Gastrocnemius medialis (tissue), 4 donors: ENCODE measurements around the gene CFAP57. TPM values are rescaled to one million over a fixed set of nuclear protein-coding genes. Genes with fewer than 3 reads are reported as not detected.

Experiments used
- ATAC-seq, 2 donors: fragments of 150-250 bp; one replicate each; pipeline ENCODE4 v1.9.1; 2016
- DNase-seq, 2 donors: peaks; one replicate each; pipeline ENCODE4 v3.0.0-alpha.2; 2019
- H3K27ac ChIP-seq, 4 donors: fragments of 200-600 bp; sonication (generic); 1 replicate in 1 of 4; 2 replicates in 3 of 4; pipeline ENCODE4 v1.5.1; 2016 to 2018; ENCODE audit warnings: mild to moderate bottlenecking in 2 of 4, moderate library complexity in 1 of 4
- H3K27me3 ChIP-seq, 3 donors: fragments of 200-600 bp; sonication (generic) in 2 of 3; 1 replicate in 1 of 3; 2 replicates in 2 of 3; pipeline versions ENCODE4 v1.5.1 to v1.6.0; 2016 to 2019; ENCODE audit warnings: mild to moderate bottlenecking in 1 of 3, moderate library complexity in 1 of 3
- H3K36me3 ChIP-seq, 2 donors: fragments of 200-600 bp; sonication (generic) in 1 of 2; one replicate each; pipeline ENCODE4 v1.5.1; 2017 to 2018
- H3K4me1 ChIP-seq, 2 donors: fragments of 200-600 bp; sonication (generic) in 1 of 2; one replicate each; pipeline ENCODE4 v1.5.1; 2016 to 2017; ENCODE audit warnings: mild to moderate bottlenecking in 2 of 2
- H3K4me3 ChIP-seq, 4 donors: fragments of 200-600 bp; sonication (generic) in 3 of 4; 1 replicate in 1 of 4; 2 replicates in 3 of 4; pipeline ENCODE4 v1.5.1; 2016 to 2019; ENCODE audit warnings: mild to moderate bottlenecking in 2 of 4
- H3K9me3 ChIP-seq, 3 donors: fragments of 200-600 bp; sonication (generic) in 2 of 3; 1 replicate in 1 of 3; 2 replicates in 2 of 3; pipeline ENCODE4 v1.5.1; 2016 to 2019
- POLR2A ChIP-seq, 2 donors: fragments of 450-650 bp; IDR thresholded peaks; one replicate each; pipeline ENCODE4 v1.6.1; 2017; ENCODE audit warnings: antibody characterized with exemption in 2 of 2, mild to moderate bottlenecking in 2 of 2, moderate library complexity in 2 of 2
- in situ Hi-C, 4 donors: fragments of 200-750 bp; cut with MboI; loops; one replicate each; pipeline versions ENCODE4 v1.15.0 to v1.8.0; 2017; ENCODE audit warnings: low sequenced_read_pairs in 4 of 4
- intact Hi-C: fragments of 100-400 bp; cut with DNase I; formaldehyde crosslinking; loops from one replicate; pipeline ENCODE4 v1.15.1; 2023; ENCODE audit warnings: low total_unique reads
- total RNA-seq, 4 donors: library from RNA; depleted of rRNA; stranded (reverse); fragments of >200 nt; gene quantifications; one replicate each; pipeline versions ENCODE4 v1.1.0 to v1.2.3, GENCODE V29; 2016
- TF ChIP-seq, protein P1 (sequence below), 5 experiments: fragments of 450-650 bp in 3 of 5; fragments of 200-600 bp in 2 of 5; sonication (generic) in 2 of 5; IDR thresholded peaks in 4 of 5; conservative IDR thresholded peaks in 1 of 5; 1 replicate in 4 of 5; 2 replicates in 1 of 5; pipeline ENCODE4 v1.5.1; 2016 to 2019; ENCODE audit warnings: antibody characterized with exemption in 5 of 5, mild to moderate bottlenecking in 3 of 5, moderate library complexity in 3 of 5

The CFAP57 gene
- total RNA-seq, 4 donors from 2014 or later: 0.10 to 0.13 TPM; not detected in 2

DNA sequence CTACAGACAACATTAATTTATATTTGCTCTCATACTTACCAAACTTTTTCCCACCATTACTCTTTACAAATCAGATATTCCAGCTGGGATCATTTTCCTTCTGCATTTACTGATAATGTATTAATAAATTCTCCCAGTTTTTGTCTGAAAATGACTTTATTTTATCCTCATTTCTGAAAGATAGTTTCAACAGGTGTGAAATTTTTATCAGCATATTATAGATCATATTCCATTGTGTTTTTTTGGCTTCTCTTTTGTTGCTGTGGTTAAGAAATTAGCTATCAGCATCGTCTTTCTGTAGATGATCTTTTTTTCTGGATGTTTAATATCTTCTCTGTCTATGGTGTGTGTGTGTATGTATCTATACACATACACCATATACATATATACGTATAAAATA lies 2.7 kb downstream of the CFAP57 start:
- Histone ChIP-seq H3K9me3 (no peaks in the 10 kb centered on the region), H3K4me1 (peaks cover 14% of the 10 kb centered on the region in 2 donors), H3K4me3 (no peak overlapping the region), H3K27ac (no peak overlapping the region), H3K36me3 (peaks cover 0 to 8% of the 10 kb centered on the region in 2 donors), H3K27me3 (peaks cover 0 to 11% (median 0%) of the 10 kb centered on the region in 3 donors)
- intact Hi-C loops: loop anchor here (5.0 to 10.0 kb wide), 5 partner anchors 192 to 718 kb away; partner anchors contain the start of genes C1orf50, ELOVL1, KDM4A and P3H1
- no peak for TF ChIP-seq POLR2A (IDR thresholded peaks at IDR 0.05)
- TF ChIP-seq, protein P1, sequence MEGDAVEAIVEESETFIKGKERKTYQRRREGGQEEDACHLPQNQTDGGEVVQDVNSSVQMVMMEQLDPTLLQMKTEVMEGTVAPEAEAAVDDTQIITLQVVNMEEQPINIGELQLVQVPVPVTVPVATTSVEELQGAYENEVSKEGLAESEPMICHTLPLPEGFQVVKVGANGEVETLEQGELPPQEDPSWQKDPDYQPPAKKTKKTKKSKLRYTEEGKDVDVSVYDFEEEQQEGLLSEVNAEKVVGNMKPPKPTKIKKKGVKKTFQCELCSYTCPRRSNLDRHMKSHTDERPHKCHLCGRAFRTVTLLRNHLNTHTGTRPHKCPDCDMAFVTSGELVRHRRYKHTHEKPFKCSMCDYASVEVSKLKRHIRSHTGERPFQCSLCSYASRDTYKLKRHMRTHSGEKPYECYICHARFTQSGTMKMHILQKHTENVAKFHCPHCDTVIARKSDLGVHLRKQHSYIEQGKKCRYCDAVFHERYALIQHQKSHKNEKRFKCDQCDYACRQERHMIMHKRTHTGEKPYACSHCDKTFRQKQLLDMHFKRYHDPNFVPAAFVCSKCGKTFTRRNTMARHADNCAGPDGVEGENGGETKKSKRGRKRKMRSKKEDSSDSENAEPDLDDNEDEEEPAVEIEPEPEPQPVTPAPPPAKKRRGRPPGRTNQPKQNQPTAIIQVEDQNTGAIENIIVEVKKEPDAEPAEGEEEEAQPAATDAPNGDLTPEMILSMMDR (IDR thresholded peaks at IDR 0.05 in 4 of 5, conservative IDR thresholded peaks at IDR 0.05 in 1 of 5): no peak
- DNase-seq: no peak
- in situ Hi-C loops: no loop called here
- ATAC-seq: no peak

DNA sequence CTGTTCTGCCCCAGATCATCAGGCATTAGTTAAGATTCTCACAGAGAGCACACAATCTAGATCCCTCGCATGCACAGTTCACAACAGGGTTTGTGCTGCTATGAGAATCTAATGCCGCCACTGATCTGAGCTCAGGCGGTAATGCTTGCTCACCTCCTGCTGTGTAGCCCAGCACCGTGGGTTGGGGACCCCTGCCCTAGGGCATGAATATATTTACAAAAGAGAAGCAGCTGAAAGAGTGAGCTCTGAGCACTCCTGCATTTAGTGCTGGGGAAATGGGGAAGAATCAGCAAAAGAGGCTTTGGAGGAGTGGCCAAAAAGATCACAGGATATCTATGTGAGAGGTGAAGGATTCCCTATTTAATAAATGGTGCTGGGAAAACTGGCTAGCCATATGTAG lies 5.6 kb downstream of the CFAP57 start:
- H3K27ac ChIP-seq: no peak overlapping the region
- H3K4me1 ChIP-seq: peaks cover 3 to 4% of the 10 kb centered on the region in 2 donors
- intact Hi-C loops: loop anchor here (10.0 kb wide), 1 partner anchor 253 kb away; no protein-coding TSS in a partner anchor
- H3K4me3 ChIP-seq: no peak overlapping the region
- peaks cover 0 to 11% (median 0%) of the 10 kb centered on the region in 3 donors for H3K27me3 ChIP-seq
- TF ChIP-seq, protein P1 (IDR thresholded peaks at IDR 0.05 in 4 of 5, conservative IDR thresholded peaks at IDR 0.05 in 1 of 5): no peak
- TF ChIP-seq POLR2A (IDR thresholded peaks at IDR 0.05): no peak
- in situ Hi-C loops: no loop called here
- H3K9me3 ChIP-seq: no peaks in the 10 kb centered on the region
- H3K36me3 ChIP-seq: no peaks in the 10 kb centered on the region
- ATAC-seq (no peak), DNase-seq (no peak)

DNA sequence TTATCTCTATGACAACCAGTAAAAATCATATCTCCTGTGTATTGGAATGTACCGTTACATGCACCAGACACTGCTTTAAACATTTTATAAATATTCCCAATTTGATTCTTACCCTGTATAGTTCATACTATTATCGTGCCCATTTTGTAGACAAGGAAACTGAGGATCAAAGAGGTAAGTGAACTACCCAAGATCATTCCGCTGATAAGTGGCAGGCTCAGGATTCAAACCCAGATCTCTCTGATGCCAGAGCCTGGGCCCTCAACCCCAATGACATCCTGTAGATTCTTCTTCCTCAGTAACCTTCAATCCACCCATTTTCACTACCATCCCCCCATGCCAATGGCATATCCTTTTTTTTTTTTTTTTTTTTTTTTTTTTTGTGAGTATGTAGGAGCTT lies 12.3 kb downstream of the CFAP57 start:
- ATAC-seq: no peak
- Histone ChIP-seq H3K27ac (no peak overlapping the region), H3K9me3 (no peaks in the 10 kb centered on the region), H3K27me3 (no peaks in the 10 kb centered on the region), H3K36me3 (no peaks in the 10 kb centered on the region), H3K4me3 (no peak overlapping the region), H3K4me1 (no peaks in the 10 kb centered on the region)
- no peak for TF ChIP-seq POLR2A (IDR thresholded peaks at IDR 0.05)
- TF ChIP-seq, protein P1 (IDR thresholded peaks at IDR 0.05 in 4 of 5, conservative IDR thresholded peaks at IDR 0.05 in 1 of 5): no peak
- DNase-seq: no peak
- in situ Hi-C loops: no loop called here
- intact Hi-C loops: no loop called here

DNA sequence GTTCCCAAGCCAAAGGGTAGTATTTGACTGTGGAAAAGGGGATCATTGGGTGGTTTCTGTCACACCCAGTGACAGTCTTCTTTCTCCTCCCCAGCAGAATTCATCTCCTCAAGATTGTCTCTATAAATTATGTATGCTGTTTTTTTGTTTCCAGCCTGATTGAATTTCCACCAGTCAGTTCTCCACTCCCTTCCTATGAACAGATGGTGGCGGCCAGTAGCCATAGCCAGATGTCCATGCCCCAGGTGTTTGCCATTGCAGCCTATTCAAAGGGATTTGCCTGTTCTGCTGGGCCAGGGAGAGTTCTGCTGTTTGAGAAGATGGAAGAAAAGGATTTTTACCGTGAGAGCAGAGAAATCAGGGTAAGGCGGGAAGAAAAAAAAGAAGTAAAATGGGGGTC lies 12.9 kb downstream of the CFAP57 start:
- no peaks in the 10 kb centered on the region for H3K9me3 ChIP-seq
- DNase-seq (no peak), ATAC-seq (no peak)
- H3K27ac ChIP-seq: no peak overlapping the region
- H3K27me3 ChIP-seq: no peaks in the 10 kb centered on the region
- no peaks in the 10 kb centered on the region for H3K36me3 ChIP-seq
- intact Hi-C loops: no loop called here
- H3K4me1 ChIP-seq: no peaks in the 10 kb centered on the region
- in situ Hi-C loops: no loop called here
- H3K4me3 ChIP-seq: no peak overlapping the region
- TF ChIP-seq, protein P1 (IDR thresholded peaks at IDR 0.05 in 4 of 5, conservative IDR thresholded peaks at IDR 0.05 in 1 of 5): no peak
- no peak for TF ChIP-seq POLR2A (IDR thresholded peaks at IDR 0.05)

DNA sequence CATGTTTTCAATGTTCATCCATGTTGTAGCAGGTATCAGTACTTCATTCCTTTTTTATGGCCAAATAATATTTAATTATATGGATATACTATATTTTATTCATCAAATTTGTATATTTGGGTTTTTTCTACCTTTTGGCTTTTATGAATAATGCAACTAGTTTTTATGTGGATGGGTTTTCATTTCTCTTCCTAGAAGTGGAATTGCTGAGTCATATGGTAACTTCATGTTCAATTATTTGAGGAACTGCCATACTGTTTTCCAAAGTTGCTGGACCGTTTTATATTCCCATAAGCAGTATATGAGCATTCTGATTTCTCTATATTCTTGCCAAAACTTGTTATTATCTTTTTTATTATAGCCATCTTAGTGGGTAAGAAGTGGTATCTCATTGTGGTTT lies 16.0 kb downstream of the CFAP57 start:
- intact Hi-C loops (no loop called here), in situ Hi-C loops (no loop called here)
- DNase-seq (no peak), ATAC-seq (no peak)
- H3K4me1 ChIP-seq: no peaks in the 10 kb centered on the region
- TF ChIP-seq, protein P1 (IDR thresholded peaks at IDR 0.05 in 4 of 5, conservative IDR thresholded peaks at IDR 0.05 in 1 of 5): no peak
- TF ChIP-seq POLR2A (IDR thresholded peaks at IDR 0.05): no peak
- H3K4me3 ChIP-seq: no peak overlapping the region
- H3K27me3 ChIP-seq: no peaks in the 10 kb centered on the region
- no peaks in the 10 kb centered on the region for H3K9me3 ChIP-seq
- H3K27ac ChIP-seq: no peak overlapping the region
- H3K36me3 ChIP-seq: no peaks in the 10 kb centered on the region
